Pulmonary artery endothelial cell (primary cell): ENCODE data around the gene ERCC8. TPM values are rescaled to one million over a fixed set of nuclear protein-coding genes. Genes with fewer than 3 reads are reported as not detected.
"Not testable (repeated sequence)": the region's sequence is repeated elsewhere in the genome, so short reads cannot be mapped to it uniquely, and the experiment has no call there.

Source experiments
- DNase-seq: peaks from one replicate; pipeline ENCODE4 v3.0.0-alpha.2; 2011; ENCODE audit warnings: low read depth, low spot score
- total RNA-seq: library from RNA; depleted of rRNA; stranded (reverse); fragments of >200 nt; gene quantifications from 2 replicates; pipeline ENCODE4 v1.2.3, GENCODE V29; 2014

Gene ERCC8
- 16.0 and 18.0 TPM in 2 replicates for total RNA-seq

GRCh38 chr5:60944904-60945812 lies at the start of gene ERCC8, which contains the start of gene NDUFAF2:
ERCC8 (minus strand) TSS chr5:60945070; CDS start chr5:60945008, 62 bp downstream.
NDUFAF2 (plus strand) TSS chr5:60945205; CDS start chr5:60945256, 51 bp downstream.
- DNase-seq: peak; percentile 78

GRCh38 chr5:60993875-60994571 lies 49.2 kb upstream of the ERCC8 start:
- no peak for DNase-seq

GRCh38 chr5:60993425-60993824 lies 48.6 kb upstream of the ERCC8 start:
- DNase-seq: no peak

GRCh38 chr5:60992871-60993270 lies 48.0 kb upstream of the ERCC8 start:
- no peak for DNase-seq

- no peak for DNase-seq
These were observed 44.9 kb upstream of the ERCC8 start for GRCh38 chr5:60989790-60990189.

GRCh38 chr5:60982127-60982526 lies 37.3 kb upstream of the ERCC8 start:
- not testable (repeated sequence) for DNase-seq

- no peak for DNase-seq
These were observed 35.6 kb upstream of the ERCC8 start for GRCh38 chr5:60980511-60980910.

GRCh38 chr5:60978968-60979367 lies 34.1 kb upstream of the ERCC8 start:
- no peak for DNase-seq

- DNase-seq: no peak
These were observed 33.3 kb upstream of the ERCC8 start for GRCh38 chr5:60977956-60978737.

GRCh38 chr5:60972231-60972630 lies 27.4 kb upstream of the ERCC8 start:
- DNase-seq: no peak

- no peak for DNase-seq
These were observed 16.8 kb upstream of the ERCC8 start for GRCh38 chr5:60961685-60962084.

- DNase-seq: no peak
These were observed 15.7 kb upstream of the ERCC8 start for GRCh38 chr5:60960591-60960990.

GRCh38 chr5:60959156-60959555 lies 14.3 kb upstream of the ERCC8 start:
- no peak for DNase-seq

GRCh38 chr5:60958712-60959111 lies 13.8 kb upstream of the ERCC8 start:
- no peak for DNase-seq

GRCh38 chr5:60958088-60958487 lies 13.2 kb upstream of the ERCC8 start:
- no peak for DNase-seq

GRCh38 chr5:60955239-60955638 lies 10.4 kb upstream of the ERCC8 start:
- no peak for DNase-seq

- no peak for DNase-seq
These were observed 3.9 kb upstream of the ERCC8 start for GRCh38 chr5:60948738-60949137.

- DNase-seq: no peak
These were observed 930 bp upstream of the ERCC8 start for GRCh38 chr5:60945813-60946187.

GRCh38 chr5:60943624-60944023 lies 1.2 kb downstream of the ERCC8 start:
- DNase-seq: no peak

GRCh38 chr5:60929024-60929423 lies 15.8 kb downstream of the ERCC8 start:
- no peak for DNase-seq

GRCh38 chr5:60927450-60927849 lies 17.4 kb downstream of the ERCC8 start:
- no peak for DNase-seq

- DNase-seq: no peak
These were observed 26.4 kb downstream of the ERCC8 start for GRCh38 chr5:60918466-60918865.
